HG03039 (cell line): ENCODE data around the gene GLI3.
"Not testable (repeated sequence)": the region's sequence is repeated elsewhere in the genome, so short reads cannot be mapped to it uniquely, and the experiment has no call there.

Experiments
- ATAC-seq: cut with Tn5 transposase; IDR thresholded peaks from one replicate; pipeline ENCODE4 v1.9.1; 2021; ENCODE audit warnings: mild to moderate bottlenecking, moderate library complexity; ENCODE audit not compliant: unreplicated experiment

Gene GLI3

GRCh38 chr7:42213093-42213492 lies 23.9 kb downstream of the GLI3 start:
- no peak for ATAC-seq

GRCh38 chr7:42212541-42213090 lies 24.4 kb downstream of the GLI3 start:
- no peak for ATAC-seq

- ATAC-seq, result no peak
Observed at GRCh38 chr7:42211938-42212337, 25.1 kb downstream of the GLI3 start.

GRCh38 chr7:42210779-42211178 lies 26.2 kb downstream of the GLI3 start:
- ATAC-seq, result no peak

- ATAC-seq, result no peak
Observed at GRCh38 chr7:42210333-42210732, 26.7 kb downstream of the GLI3 start.

GRCh38 chr7:42209085-42209484 lies 27.9 kb downstream of the GLI3 start:
- ATAC-seq, result not testable (repeated sequence)

- no peak for ATAC-seq
Observed at GRCh38 chr7:42208572-42208971, 28.4 kb downstream of the GLI3 start.

DNA sequence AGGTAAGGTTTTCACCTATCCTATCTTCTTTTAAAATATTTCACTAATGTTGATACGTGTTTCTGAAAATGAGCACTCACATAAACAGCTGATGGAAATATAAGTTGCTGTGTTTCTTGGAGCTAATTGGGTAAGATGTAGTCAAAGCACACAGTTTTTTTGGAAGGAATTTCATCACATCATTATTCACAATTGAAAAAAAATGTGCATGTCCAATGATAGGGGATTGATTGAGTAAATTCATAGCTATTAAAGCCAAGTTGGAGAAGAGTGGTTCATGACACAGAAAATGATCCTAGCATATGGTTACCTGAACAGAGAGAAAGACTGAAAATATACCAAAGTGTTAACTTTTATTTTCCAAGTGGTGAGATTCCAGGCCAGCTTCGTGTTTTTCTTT lies 29.6 kb downstream of the GLI3 start:
- ATAC-seq, result no peak

DNA sequence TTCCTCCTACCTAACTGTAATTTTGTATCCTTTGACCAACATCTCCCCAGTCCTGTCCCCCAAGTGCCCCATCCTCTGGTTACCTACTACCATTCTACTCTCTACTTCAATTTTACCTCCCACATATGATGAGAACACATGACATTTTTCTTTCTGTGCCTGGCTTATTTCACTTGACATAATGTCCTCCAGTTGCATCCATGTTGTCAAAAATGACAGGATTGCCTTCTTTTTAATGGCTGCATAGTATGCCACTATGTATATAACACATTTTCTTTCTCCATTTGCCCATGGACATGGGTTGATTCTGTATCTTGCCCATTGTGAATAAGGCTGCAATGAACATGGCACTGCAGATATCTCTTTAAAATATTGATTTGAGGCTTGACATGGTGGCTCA lies 33.7 kb downstream of the GLI3 start:
- no peak for ATAC-seq

- ATAC-seq, result no peak
Observed at GRCh38 chr7:42202601-42203000, 34.4 kb downstream of the GLI3 start.

DNA sequence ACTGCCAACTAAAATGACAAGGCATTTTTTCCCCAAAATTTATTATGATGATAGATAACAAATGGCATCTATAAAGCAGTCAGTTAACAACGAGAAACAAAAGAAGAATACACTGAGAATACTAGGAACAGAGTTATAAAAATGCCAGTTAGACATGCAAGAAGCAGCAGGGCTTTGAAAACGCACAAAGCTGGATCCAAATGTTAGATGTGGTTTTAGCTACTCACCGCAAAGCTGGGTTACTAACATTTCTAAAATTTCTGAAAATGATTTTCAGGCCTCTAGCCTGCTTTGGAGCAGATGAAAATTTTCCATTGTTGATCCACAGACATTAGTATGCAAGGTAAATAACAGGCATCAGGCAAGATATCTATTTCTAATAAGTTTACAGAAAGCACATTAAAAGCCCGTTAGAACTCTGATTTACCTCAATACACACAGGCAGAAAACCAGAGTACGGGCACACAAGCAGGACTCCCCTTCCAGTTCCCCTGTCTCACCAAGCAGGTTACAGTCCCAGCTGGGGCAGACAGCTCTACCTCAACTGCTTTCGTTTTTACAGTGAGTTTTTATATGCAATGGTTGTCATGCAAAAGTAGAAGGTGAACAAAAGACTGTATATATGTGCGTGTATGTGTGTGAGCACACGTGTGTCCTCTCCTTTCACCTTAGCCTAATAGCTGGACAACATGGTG lies 37.9 kb downstream of the GLI3 start:
- ATAC-seq, result no peak

GRCh38 chr7:42198296-42198695 lies 38.7 kb downstream of the GLI3 start:
- ATAC-seq, result no peak

DNA sequence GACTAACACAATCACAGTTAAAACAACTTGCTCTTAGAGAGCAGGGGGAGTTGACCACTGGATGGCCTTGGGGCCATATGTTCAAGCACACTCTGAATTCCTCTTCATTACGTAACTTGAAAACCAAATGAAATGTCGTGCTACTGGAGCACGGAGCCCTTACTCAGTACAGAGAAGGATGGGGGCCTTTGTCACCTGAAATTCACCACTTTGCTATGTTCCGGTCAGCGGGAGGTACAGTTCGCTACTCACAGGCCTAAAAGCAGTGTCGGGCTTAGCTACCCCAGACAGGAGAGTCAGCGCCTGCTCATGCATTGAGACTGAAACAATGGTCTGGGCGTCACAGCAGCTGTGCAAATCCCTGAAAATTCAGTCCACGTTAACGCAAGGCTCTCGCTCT lies 39.6 kb downstream of the GLI3 start:
- no peak for ATAC-seq

DNA sequence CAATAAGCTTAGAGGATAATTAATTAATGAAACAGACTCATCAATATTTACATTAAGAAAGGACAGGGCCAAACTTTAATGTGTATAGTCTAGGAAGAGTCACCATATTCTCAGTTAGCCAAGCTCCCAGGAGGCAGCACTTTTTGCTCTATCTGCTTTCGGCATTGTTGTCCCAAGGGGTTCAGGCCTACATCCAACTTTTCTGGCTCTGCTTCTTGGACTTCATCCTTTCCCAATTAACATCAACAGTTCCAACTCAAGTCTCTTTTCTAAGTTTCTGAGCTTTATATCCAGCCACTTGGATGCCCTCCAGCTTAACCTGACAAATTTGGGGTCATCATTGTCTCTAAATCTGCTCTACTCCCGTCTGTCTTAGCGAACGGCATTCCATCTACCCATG lies 42.8 kb downstream of the GLI3 start:
- ATAC-seq, result no peak

DNA sequence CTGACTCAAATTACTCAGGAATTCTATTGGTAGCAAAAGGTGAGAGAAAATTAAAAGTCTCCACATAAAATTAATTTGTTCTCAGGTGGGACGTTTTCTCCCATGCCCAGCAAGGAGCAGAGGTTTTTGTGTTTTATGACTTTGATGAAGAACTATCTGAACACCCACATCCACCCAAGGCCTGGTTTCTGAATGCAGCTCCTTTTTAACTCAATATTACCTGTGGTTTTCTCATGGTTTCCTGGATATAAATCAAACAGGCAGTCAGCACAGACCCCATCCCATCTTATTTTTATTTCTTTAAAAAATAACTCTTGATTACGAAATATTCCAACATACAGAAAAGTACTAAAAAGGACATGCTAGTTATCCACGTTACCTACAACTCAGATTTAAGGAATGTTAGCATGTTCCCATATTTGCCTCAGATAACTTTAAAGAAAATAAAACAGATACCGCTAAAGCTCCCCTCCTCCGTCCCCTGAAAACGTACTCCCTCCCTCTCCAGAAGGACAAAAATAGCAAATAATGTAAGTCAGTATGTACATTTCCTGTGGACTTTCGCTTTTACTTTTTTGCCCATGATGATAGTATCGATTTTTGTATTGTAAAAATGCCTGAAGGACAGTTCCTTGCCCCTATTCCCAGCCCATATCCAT lies 43.4 kb downstream of the GLI3 start:
- ATAC-seq, result no peak

DNA sequence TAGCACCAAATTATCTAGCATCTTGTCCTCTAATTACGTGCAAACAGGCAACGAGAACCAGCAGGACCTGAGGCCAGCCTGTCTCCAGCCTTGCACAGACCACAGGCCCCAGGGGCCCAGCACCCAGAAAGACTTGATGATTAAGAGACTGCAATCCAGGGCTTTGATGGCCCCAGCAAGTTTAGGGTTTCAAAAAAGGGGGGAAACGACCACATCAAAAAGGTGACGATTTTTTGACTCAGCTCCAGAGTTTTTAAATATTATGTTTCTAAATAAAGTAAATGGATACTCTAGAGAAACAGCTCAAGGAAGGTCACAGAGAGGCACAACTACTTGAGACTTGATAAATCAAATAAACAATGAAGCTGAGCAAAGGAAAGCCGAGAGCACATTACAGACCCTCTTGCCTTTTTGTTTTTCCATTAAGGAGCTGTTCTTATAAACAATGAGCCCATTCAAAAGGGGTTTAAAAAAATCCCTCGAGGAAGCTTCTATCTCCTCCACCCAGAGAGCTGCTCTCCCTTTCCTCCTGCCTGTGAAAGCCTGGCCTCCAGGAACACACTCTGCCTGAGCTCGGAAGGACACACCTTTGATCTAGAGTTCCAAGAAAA lies 44.1 kb downstream of the GLI3 start:
- no peak for ATAC-seq

DNA sequence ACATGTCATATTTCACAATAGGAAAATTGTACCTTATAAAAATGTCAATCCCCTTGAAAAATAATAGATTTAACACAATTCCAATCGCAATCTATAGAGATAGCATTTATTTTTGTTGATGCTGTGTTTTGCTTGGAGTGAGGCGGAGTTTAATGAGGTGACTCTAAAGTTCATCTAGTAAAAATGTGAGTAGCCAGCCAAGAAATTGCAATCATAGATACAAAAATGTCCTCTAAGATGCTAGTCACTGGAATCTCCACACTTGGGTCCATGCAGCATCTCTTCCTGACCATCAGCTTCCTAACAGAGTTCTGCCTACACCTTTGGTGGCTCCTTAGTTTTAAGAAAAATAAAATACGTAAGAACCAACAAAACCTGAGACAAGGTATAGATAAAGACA lies 44.9 kb downstream of the GLI3 start:
- no peak for ATAC-seq

GRCh38 chr7:42189535-42189934 lies 47.5 kb downstream of the GLI3 start:
- no peak for ATAC-seq

GRCh38 chr7:42186151-42186550 lies 50.9 kb downstream of the GLI3 start:
- ATAC-seq, result no peak

DNA sequence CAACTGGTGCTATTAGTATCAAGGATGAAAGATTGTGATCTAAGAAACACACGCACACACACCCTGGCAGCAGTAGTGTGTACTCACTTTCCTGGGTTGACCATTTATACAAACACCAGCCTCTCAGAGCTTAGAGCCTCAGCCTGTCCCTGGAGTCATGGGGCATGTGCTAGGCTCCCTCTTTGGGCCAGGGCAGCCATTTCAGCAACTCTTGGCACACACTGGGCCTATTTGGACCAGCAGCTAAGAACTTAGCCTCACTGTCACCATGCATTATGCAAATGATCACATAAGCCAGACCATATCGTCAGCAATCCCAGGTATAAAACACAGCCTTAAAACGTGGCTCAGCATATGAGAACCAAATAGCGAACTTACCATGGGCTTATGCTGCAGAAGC lies 51.3 kb downstream of the GLI3 start:
- no peak for ATAC-seq

DNA sequence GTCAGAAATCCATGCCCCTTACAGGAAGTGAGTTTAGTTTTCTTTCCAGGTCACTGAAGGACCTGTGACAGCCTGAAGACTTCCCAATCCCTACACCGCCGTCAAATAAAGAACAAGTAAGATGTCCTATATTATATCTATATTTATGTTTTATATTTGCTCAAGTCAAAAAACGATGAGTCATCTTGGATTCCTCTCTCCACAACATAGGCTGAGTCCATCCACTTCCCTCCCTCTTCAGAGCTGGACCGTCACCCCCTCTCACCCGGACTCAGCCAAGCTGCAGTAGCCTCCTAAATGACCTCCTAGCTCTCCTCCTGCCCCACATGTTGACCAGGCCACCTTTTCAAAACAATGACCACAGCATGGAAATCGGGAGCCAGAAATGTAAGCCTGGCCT lies 53.5 kb downstream of the GLI3 start:
- no peak for ATAC-seq

DNA sequence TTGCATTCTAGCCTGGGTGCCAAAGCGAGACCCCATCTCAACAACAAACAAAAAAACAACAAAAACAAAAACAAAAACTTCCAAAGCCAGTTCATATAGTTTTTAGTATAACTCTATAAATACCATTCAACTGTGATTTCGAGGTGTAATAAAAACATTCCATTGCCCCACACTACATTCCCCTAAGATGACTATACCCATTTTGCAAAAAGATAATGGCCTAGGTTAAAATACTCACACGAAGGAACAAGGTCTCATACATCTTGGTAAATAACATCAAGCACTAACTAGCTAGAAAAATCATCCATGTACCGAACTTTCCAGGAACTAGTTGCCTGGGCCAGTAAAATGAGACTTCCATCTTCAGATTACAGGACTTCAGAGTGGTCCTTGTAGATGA lies 55.4 kb downstream of the GLI3 start:
- no peak for ATAC-seq
